Measurements from ENCODE around the gene LAMB1. TPM values are rescaled to one million over a fixed set of nuclear protein-coding genes. Genes with fewer than 3 reads are reported as not detected.
"Not testable (repeated sequence)": the region's sequence is repeated elsewhere in the genome, so short reads cannot be mapped to it uniquely, and the experiment has no call there.

The LAMB1 gene
- total and polyA plus RNA-seq, 9 donors, result 233 to 692 (median 529) TPM

GRCh38 chr7:107924841-107925504, 78.0 kb downstream of the LAMB1 start:
- DNase-seq, result no peak
- Histone ChIP-seq H3K36me3 (ENCODE audit: control insufficient read depth, insufficient read depth, low read length) (peaks cover 44% of the 10 kb centered on the region), H3K27me3 (ENCODE audit: control insufficient read depth, insufficient read depth, low read length) (no peaks in the 10 kb centered on the region), H3K9me3 (replicated peaks; ENCODE audit: control insufficient read depth, low read depth, low read length) (no peaks in the 10 kb centered on the region), H3K4me3 (ENCODE audit: low read length) (no peak overlapping the region), H3K4me1 (ENCODE audit: control insufficient read depth, insufficient read depth, low read length) (peaks cover 3% of the 10 kb centered on the region), H3K27ac (ENCODE audit: low read length) (no peak overlapping the region)
- 78% methylated on average over 2 of the region's 5 CpGs for WGBS (ENCODE audit: insufficient coverage)

GRCh38 chr7:107922886-107923285, 80.1 kb downstream of the LAMB1 start:
- WGBS (ENCODE audit: insufficient coverage), result no CpG with 5 or more reads among the region's 1 CpG
- Histone ChIP-seq H3K27me3 (ENCODE audit: control insufficient read depth, insufficient read depth, low read length) (no peaks in the 10 kb centered on the region), H3K27ac (ENCODE audit: low read length) (no peak overlapping the region), H3K9me3 (replicated peaks; ENCODE audit: control insufficient read depth, low read depth, low read length) (no peaks in the 10 kb centered on the region), H3K36me3 (ENCODE audit: control insufficient read depth, insufficient read depth, low read length) (peaks cover 38% of the 10 kb centered on the region), H3K4me1 (ENCODE audit: control insufficient read depth, insufficient read depth, low read length) (peaks cover 3% of the 10 kb centered on the region), H3K4me3 (ENCODE audit: low read length) (no peak overlapping the region)
- DNase-seq, result no peak

- H3K4me1 ChIP-seq (ENCODE audit: control insufficient read depth, insufficient read depth, low read length); DNase-seq; H3K27ac ChIP-seq (ENCODE audit: low read length); H3K9me3 ChIP-seq (replicated peaks; ENCODE audit: control insufficient read depth, low read depth, low read length); H3K27me3 ChIP-seq (ENCODE audit: control insufficient read depth, insufficient read depth, low read length); H3K4me3 ChIP-seq (ENCODE audit: low read length): not testable (repeated sequence)
- WGBS (ENCODE audit: insufficient coverage), result no CpG with 5 or more reads among the region's 2 CpGs
- H3K36me3 ChIP-seq (ENCODE audit: control insufficient read depth, insufficient read depth, low read length), result peaks cover 41% of the 10 kb centered on the region
These were observed 81.1 kb downstream of the LAMB1 start for GRCh38 chr7:107921826-107922225.

GRCh38 chr7:107920048-107920772, 82.8 kb downstream of the LAMB1 start:
- H3K36me3 ChIP-seq (ENCODE audit: control insufficient read depth, insufficient read depth, low read length), result peaks cover 35% of the 10 kb centered on the region
- no peaks in the 10 kb centered on the region for H3K27me3 ChIP-seq (ENCODE audit: control insufficient read depth, insufficient read depth, low read length)
- H3K4me3 ChIP-seq (ENCODE audit: low read length), result no peak overlapping the region
- H3K27ac ChIP-seq (ENCODE audit: low read length), result no peak overlapping the region
- H3K9me3 ChIP-seq (replicated peaks; ENCODE audit: control insufficient read depth, low read depth, low read length), result no peaks in the 10 kb centered on the region
- H3K4me1 ChIP-seq (ENCODE audit: control insufficient read depth, insufficient read depth, low read length), result peaks cover 3% of the 10 kb centered on the region
- DNase-seq, result no peak
- no CpG with 5 or more reads among the region's 1 CpG for WGBS (ENCODE audit: insufficient coverage)

GRCh38 chr7:107918948-107919347, 84.0 kb downstream of the LAMB1 start:
- H3K27ac ChIP-seq (ENCODE audit: low read length), result no peak overlapping the region
- peaks cover 29% of the 10 kb centered on the region for H3K36me3 ChIP-seq (ENCODE audit: control insufficient read depth, insufficient read depth, low read length)
- no peaks in the 10 kb centered on the region for H3K9me3 ChIP-seq (replicated peaks; ENCODE audit: control insufficient read depth, low read depth, low read length)
- H3K4me3 ChIP-seq (ENCODE audit: low read length), result no peak overlapping the region
- no peaks in the 10 kb centered on the region for H3K27me3 ChIP-seq (ENCODE audit: control insufficient read depth, insufficient read depth, low read length)
- H3K4me1 ChIP-seq (ENCODE audit: control insufficient read depth, insufficient read depth, low read length), result peaks cover 3% of the 10 kb centered on the region
- no peak for DNase-seq
- no CpG with 5 or more reads among the region's 2 CpGs for whole genome bisulfite sequencing (ENCODE audit: insufficient coverage)

- 72% methylated on average over 3 of the region's 3 CpGs for WGBS (ENCODE audit: insufficient coverage)
These were observed 85.0 kb downstream of the LAMB1 start for GRCh38 chr7:107917763-107918651.

GRCh38 chr7:107915541-107915940, 87.4 kb downstream of the LAMB1 start:
- Histone ChIP-seq H3K4me3 (ENCODE audit: low read length) (no peak overlapping the region), H3K27ac (ENCODE audit: low read length) (no peak overlapping the region), H3K27me3 (ENCODE audit: control insufficient read depth, insufficient read depth, low read length) (no peaks in the 10 kb centered on the region), H3K36me3 (ENCODE audit: control insufficient read depth, insufficient read depth, low read length) (peaks cover 20% of the 10 kb centered on the region), H3K4me1 (ENCODE audit: control insufficient read depth, insufficient read depth, low read length) (peaks cover 3% of the 10 kb centered on the region), H3K9me3 (replicated peaks; ENCODE audit: control insufficient read depth, low read depth, low read length) (no peaks in the 10 kb centered on the region)
- no peak for DNase-seq
- no CpG with 5 or more reads among the region's 2 CpGs for WGBS (ENCODE audit: insufficient coverage)

More at GRCh38 chr7:107917763-107918651, 85.0 kb downstream of the LAMB1 start:
- DNase-seq, result no peak
- H3K4me3 ChIP-seq (ENCODE audit: low read length), result no peak overlapping the region
- peaks cover 3% of the 10 kb centered on the region for H3K4me1 ChIP-seq (ENCODE audit: control insufficient read depth, insufficient read depth, low read length)
- H3K9me3 ChIP-seq (replicated peaks; ENCODE audit: control insufficient read depth, low read depth, low read length), result no peaks in the 10 kb centered on the region
- H3K36me3 ChIP-seq (ENCODE audit: control insufficient read depth, insufficient read depth, low read length), result peaks cover 24% of the 10 kb centered on the region
- no peaks in the 10 kb centered on the region for H3K27me3 ChIP-seq (ENCODE audit: control insufficient read depth, insufficient read depth, low read length)
- H3K27ac ChIP-seq (ENCODE audit: low read length), result no peak overlapping the region

- Histone ChIP-seq H3K36me3 (ENCODE audit: control insufficient read depth, insufficient read depth, low read length) (peaks cover 18% of the 10 kb centered on the region), H3K27ac (ENCODE audit: low read length) (no peak overlapping the region)
These were observed 88.1 kb downstream of the LAMB1 start for GRCh38 chr7:107914831-107915230.

GRCh38 chr7:107913851-107914250, 89.1 kb downstream of the LAMB1 start:
- Histone ChIP-seq H3K9me3 (replicated peaks; ENCODE audit: control insufficient read depth, low read depth, low read length) (no peaks in the 10 kb centered on the region), H3K4me3 (ENCODE audit: low read length) (no peak overlapping the region), H3K27ac (ENCODE audit: low read length) (no peak overlapping the region), H3K27me3 (ENCODE audit: control insufficient read depth, insufficient read depth, low read length) (no peaks in the 10 kb centered on the region), H3K36me3 (ENCODE audit: control insufficient read depth, insufficient read depth, low read length) (peaks cover 22% of the 10 kb centered on the region), H3K4me1 (ENCODE audit: control insufficient read depth, insufficient read depth, low read length) (no peaks in the 10 kb centered on the region)
- no CpG with 5 or more reads among the region's 2 CpGs for WGBS (ENCODE audit: insufficient coverage)
- no peak for DNase-seq

More at GRCh38 chr7:107914831-107915230, 88.1 kb downstream of the LAMB1 start:
- DNase-seq, result no peak
- H3K4me3 ChIP-seq (ENCODE audit: low read length), result no peak overlapping the region
- no peaks in the 10 kb centered on the region for H3K9me3 ChIP-seq (replicated peaks; ENCODE audit: control insufficient read depth, low read depth, low read length)
- H3K4me1 ChIP-seq (ENCODE audit: control insufficient read depth, insufficient read depth, low read length), result no peaks in the 10 kb centered on the region
- H3K27me3 ChIP-seq (ENCODE audit: control insufficient read depth, insufficient read depth, low read length), result no peaks in the 10 kb centered on the region
- WGBS (ENCODE audit: insufficient coverage), result no CpG with 5 or more reads among the region's 1 CpG

GRCh38 chr7:107911981-107912380, 91.0 kb downstream of the LAMB1 start:
- H3K4me1 ChIP-seq (ENCODE audit: control insufficient read depth, insufficient read depth, low read length), result no peaks in the 10 kb centered on the region
- H3K9me3 ChIP-seq (replicated peaks; ENCODE audit: control insufficient read depth, low read depth, low read length), result no peaks in the 10 kb centered on the region
- H3K27me3 ChIP-seq (ENCODE audit: control insufficient read depth, insufficient read depth, low read length), result no peaks in the 10 kb centered on the region
- WGBS (ENCODE audit: insufficient coverage), result no CpG with 5 or more reads among the region's 2 CpGs
- no peak overlapping the region for H3K27ac ChIP-seq (ENCODE audit: low read length)
- DNase-seq, result no peak
- no peak overlapping the region for H3K4me3 ChIP-seq (ENCODE audit: low read length)
- H3K36me3 ChIP-seq (ENCODE audit: control insufficient read depth, insufficient read depth, low read length), result peaks cover 13% of the 10 kb centered on the region

Measured in muscle of leg (tissue), 11 donors.